ENCODE data around the gene DGKI. TPM values are rescaled to one million over a fixed set of nuclear protein-coding genes. Genes with fewer than 3 reads are reported as not detected.

DGKI gene
- total RNA-seq, 4 donors from 2014 or later: 0.64 to 1.2 (median 1.00) TPM; not detected in 1

DNA sequence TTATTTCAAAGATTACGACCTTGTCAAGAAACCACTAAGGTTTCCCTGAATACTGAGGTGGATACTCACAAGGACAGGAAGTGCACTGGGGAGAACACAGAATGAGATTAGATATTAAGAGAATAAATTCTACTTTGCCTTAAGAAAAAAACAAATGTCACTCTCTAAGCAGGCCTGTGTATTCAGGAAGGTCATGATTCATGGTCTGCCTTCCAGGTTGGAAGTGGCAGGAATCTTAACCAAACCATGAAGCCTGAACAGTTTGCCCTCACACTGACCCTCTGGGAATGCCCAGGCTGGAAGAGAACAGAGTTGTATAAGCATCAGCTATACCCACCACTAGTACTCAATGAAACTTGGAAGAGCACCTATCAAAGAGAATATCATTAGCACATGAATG, 227.6 kb downstream of the DGKI start:
- in situ Hi-C loops (cut with MboI; ENCODE audit: low pct_ligation_motif_present in 1 of 4, low pct_unique_long_range_greater_than_20kb in 1 of 4, low sequenced_read_pairs in 3 of 4): no loop called here

DNA sequence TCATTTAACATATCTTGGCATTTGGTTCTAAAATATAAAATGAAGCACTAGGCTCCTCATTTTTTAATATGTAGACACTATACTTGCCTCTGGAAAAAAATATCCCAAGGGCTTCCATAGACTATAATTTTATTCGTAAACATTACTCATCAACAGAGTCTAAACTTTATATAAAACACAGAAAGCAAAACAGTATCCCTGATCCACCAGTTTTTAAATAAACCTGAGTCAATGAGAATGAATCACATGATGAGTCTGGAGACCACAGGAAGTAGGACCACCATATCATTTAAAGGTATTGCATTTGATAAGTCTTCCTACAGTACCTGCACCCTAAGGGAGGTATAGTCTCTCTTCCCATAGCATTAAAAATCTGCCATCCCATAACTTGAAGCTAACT, 228.0 kb downstream of the DGKI start:
- no peak for DNase-seq
- no peaks in the 10 kb centered on the region for H3K27me3 ChIP-seq
- TF ChIP-seq POLR2AphosphoS5 (IDR thresholded peaks at IDR 0.05) (no peak), POLR2A (IDR thresholded peaks at IDR 0.05) (no peak), CTCF (IDR thresholded peaks at IDR 0.05) (no peak), EP300 (IDR thresholded peaks at IDR 0.05; ENCODE audit: low read depth) (no peak)
- no peaks in the 10 kb centered on the region for H3K9me3 ChIP-seq
- 98 to 100% methylated on average over 1 of the region's 1 CpG for WGBS, 2 donors (ENCODE audit: low coverage in 1 of 2)
- no peak overlapping the region for H3K27ac ChIP-seq
- in situ Hi-C loops (cut with MboI; ENCODE audit: low pct_ligation_motif_present in 1 of 4, low pct_unique_long_range_greater_than_20kb in 1 of 4, low sequenced_read_pairs in 3 of 4) (no loop called here), intact Hi-C loops (cut with DNase I; ENCODE audit: low total_unique reads) (no loop called here)
- no peaks in the 10 kb centered on the region for H3K4me1 ChIP-seq
- H3K36me3 ChIP-seq: no peaks in the 10 kb centered on the region
- H3K4me3 ChIP-seq: no peak overlapping the region

More for the DNA sequence above, 227.6 kb downstream of the DGKI start:
- H3K4me1 ChIP-seq: no peaks in the 10 kb centered on the region
- DNase-seq: no peak
- 86% methylated on average over 1 of the region's 1 CpG for WGBS, 2 donors (ENCODE audit: low coverage in 1 of 2)
- intact Hi-C loops (cut with DNase I; ENCODE audit: low total_unique reads): no loop called here
- no peaks in the 10 kb centered on the region for H3K27me3 ChIP-seq
- no peak for TF ChIP-seq EP300 (IDR thresholded peaks at IDR 0.05; ENCODE audit: low read depth)
- no peak for TF ChIP-seq POLR2AphosphoS5 (IDR thresholded peaks at IDR 0.05)
- no peak for TF ChIP-seq POLR2A (IDR thresholded peaks at IDR 0.05)
- TF ChIP-seq CTCF (IDR thresholded peaks at IDR 0.05): no peak
- no peaks in the 10 kb centered on the region for H3K36me3 ChIP-seq
- H3K4me3 ChIP-seq: no peak overlapping the region
- H3K27ac ChIP-seq: no peak overlapping the region
- no peaks in the 10 kb centered on the region for H3K9me3 ChIP-seq

GRCh38 chr7:137613006-137613525, 233.7 kb downstream of the DGKI start:
- intact Hi-C loops (cut with DNase I; ENCODE audit: low total_unique reads): no loop called here
- H3K27ac ChIP-seq: no peak overlapping the region
- H3K27me3 ChIP-seq: no peaks in the 10 kb centered on the region
- no peak overlapping the region for H3K4me3 ChIP-seq
- no peaks in the 10 kb centered on the region for H3K9me3 ChIP-seq
- 86 to 88% methylated on average over 3 of the region's 3 CpGs for WGBS, 2 donors (ENCODE audit: low coverage in 1 of 2)
- no peak for DNase-seq
- no peaks in the 10 kb centered on the region for H3K4me1 ChIP-seq
- TF ChIP-seq POLR2A (IDR thresholded peaks at IDR 0.05) (no peak), CTCF (IDR thresholded peaks at IDR 0.05) (no peak), EP300 (IDR thresholded peaks at IDR 0.05; ENCODE audit: low read depth) (no peak), POLR2AphosphoS5 (IDR thresholded peaks at IDR 0.05) (no peak)
- in situ Hi-C loops (cut with MboI; ENCODE audit: low pct_ligation_motif_present in 1 of 4, low pct_unique_long_range_greater_than_20kb in 1 of 4, low sequenced_read_pairs in 3 of 4): no loop called here
- H3K36me3 ChIP-seq: no peaks in the 10 kb centered on the region

DNA sequence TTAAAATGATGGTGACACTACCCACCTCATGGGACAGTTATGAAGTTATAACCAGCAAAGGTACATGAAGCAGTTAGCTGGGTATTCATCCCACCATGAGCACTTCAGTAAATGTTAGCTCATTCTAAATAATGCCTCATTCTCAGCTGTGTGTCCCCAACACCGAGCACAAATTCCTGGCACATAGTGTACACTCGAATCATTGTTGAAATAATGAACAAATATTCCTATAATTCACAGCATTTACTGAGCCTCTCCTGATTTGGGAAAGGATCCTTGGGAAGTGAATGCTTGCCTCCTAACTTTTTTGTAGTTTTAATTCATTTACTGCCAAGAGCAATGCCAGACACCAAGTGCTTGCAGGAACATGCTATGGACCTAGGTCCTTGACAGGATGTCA, 235.2 kb downstream of the DGKI start:
- H3K27me3 ChIP-seq: no peaks in the 10 kb centered on the region
- H3K4me3 ChIP-seq: no peak overlapping the region
- TF ChIP-seq CTCF (IDR thresholded peaks at IDR 0.05) (no peak), EP300 (IDR thresholded peaks at IDR 0.05; ENCODE audit: low read depth) (no peak), POLR2A (IDR thresholded peaks at IDR 0.05) (no peak), POLR2AphosphoS5 (IDR thresholded peaks at IDR 0.05) (no peak)
- H3K27ac ChIP-seq: no peak overlapping the region
- in situ Hi-C loops (cut with MboI; ENCODE audit: low pct_ligation_motif_present in 1 of 4, low pct_unique_long_range_greater_than_20kb in 1 of 4, low sequenced_read_pairs in 3 of 4): no loop called here
- DNase-seq: no peak
- no peaks in the 10 kb centered on the region for H3K36me3 ChIP-seq
- H3K4me1 ChIP-seq: no peaks in the 10 kb centered on the region
- no peaks in the 10 kb centered on the region for H3K9me3 ChIP-seq
- WGBS, 2 donors (ENCODE audit: low coverage in 1 of 2): 65 to 68% methylated on average over 2 of the region's 2 CpGs
- intact Hi-C loops (cut with DNase I; ENCODE audit: low total_unique reads): no loop called here
